KBM-7 (cell line): ENCODE results near the gene SMG7.

Source experiments
- DNase-seq: peaks from one replicate; pipeline ENCODE4 v3.0.0-alpha.2; 2015
- in situ Hi-C: fragments of 300-500 bp; cut with MboI; formaldehyde crosslinking; loops from 2 replicates; pipeline ENCODE4 v1.14.3; 2020; ENCODE audit warnings: low sequenced_read_pairs, low pct_unique_long_range_greater_than_20kb, mixed read lengths

The SMG7 gene

DNA sequence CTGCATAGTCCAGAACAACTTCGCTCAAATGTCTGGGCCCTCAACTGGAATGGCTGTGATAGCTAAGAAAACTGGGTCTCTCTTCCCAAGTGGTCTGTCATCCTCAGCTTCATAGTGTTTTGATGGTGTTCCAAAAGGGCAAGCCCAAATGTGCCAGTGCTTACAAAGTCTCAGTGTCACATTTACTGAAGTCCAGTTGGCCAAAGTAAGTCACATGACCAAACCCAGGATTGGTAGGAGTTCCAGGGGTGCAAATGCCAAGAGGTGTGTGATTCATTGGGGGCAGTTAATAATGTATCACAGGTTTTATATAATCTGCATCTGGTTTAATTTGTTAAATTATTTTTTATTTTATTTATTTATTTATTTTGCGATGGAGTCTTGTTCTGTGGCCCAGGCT lies 24.9 kb downstream of the SMG7 start:
- in situ Hi-C loops, result no loop called here
- no peak for DNase-seq

DNA sequence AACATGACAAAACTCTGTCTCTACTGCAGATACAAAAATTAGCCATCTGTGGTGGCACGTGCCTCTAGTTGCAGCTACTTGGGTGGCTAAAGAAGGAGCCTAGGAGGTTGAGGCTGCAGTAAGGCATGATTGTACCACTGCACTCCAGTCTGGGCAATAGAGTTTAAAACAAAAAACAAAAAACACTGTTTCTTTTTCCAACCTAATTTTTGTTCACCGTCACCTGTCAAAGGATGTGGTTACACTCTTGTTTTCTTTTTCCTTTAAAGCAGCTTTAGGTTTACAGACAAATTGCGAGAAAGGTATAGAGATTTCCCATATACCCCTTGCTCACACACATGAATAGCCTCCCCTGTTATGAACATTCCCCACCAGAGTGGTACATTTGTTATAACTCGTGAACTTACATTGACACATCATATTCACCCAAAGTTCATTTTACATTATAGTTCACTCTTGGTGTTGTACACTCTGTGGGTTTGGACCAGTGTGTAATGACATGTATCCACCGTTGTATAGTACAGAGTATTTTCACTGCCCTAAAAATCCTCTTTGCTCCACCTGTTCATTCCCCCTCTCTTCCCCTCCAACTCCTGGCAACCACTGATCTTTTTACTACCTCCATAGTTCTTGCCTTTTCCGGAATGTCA lies 26.2 kb downstream of the SMG7 start:
- no peak for DNase-seq
- in situ Hi-C loops, result no loop called here

DNA sequence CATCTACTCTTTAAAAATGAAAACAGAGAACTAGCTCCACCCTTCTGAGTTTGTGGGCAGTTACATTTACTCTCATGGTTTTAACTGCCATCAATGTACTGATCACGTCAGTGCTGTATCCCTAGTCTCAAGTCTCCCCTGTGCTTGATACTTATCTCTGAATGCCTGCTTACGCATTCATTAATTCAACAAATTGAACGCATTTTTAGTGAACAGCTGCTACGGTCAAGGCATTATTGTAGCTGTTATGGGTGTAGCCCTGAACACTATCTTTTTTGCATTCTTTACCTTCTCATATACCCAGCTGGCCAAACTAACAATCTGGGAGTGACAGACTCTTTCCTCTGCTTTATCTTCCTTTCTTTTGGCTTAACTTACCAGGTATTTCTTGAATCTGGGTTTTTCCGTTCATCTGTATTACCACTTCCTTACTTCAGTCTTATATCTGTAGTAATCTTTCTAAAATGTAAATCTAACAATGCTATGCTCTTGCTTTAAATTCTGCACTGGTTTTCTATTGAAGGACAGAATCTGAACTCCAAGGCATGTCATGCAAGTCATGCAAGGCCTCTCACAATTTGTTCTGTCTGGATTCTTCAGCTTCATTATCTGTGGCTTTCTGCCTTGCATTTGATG lies 33.3 kb downstream of the SMG7 start:
- in situ Hi-C loops, result no loop called here
- DNase-seq, result no peak

DNA sequence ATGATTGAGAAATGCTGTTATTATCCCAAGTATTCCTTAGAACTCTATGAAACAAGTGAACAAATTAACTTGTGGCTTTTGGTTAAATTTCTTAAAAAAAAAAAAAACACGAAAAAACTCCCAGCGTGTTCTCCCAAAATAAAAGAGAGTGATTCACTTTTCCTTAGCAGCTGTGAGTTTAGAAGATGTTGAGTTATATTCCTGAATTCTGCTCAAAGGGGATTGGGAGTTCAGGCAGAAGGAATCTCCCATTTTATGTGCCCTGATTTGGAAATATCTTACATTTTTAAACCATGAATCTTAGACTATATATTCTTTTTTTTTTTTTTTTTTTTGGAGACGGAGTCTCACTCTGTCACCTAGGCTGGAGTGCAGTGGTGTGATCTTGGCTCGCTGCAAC lies 34.3 kb downstream of the SMG7 start:
- no peak for DNase-seq
- in situ Hi-C loops, result no loop called here

DNA sequence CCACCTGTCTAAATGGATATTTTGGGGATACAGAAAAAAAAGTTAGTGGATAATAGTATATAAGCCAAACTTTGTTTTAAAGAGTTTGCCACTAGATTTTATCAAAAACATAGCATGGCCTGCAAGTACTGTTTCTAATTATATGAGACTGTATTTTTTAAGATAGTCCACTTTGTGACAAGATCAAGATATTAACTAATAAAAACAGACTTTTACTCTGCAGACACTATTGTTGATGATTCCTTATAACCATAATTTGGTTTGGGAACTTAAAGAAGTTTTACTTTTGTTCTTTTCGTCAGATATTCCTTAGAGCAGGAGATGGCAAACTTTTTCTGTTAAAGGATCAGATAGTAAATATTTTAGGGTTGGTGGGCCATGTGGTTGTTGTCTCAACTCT lies 36.4 kb downstream of the SMG7 start:
- DNase-seq, result no peak
- in situ Hi-C loops, result no loop called here

DNA sequence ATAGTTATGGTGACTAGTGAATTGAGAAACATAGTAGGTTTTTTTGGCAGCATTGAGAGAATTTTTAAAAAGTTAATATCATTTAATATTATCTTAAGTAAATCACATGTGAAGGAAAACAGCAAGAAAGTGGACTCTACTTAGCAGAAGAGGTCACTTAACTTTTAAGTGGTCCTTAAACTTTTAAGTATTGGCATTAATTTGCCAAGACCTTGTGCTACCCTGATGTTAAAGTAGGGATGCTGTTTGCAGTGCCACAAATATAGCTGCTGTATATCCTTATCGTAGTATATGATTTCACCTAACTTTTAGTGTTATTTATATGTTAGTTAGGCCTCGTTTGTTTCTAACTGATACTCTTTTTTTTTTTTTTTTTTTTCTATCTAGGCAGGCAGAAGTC lies 40.2 kb downstream of the SMG7 start:
- DNase-seq, result no peak
- in situ Hi-C loops, result no loop called here

DNA sequence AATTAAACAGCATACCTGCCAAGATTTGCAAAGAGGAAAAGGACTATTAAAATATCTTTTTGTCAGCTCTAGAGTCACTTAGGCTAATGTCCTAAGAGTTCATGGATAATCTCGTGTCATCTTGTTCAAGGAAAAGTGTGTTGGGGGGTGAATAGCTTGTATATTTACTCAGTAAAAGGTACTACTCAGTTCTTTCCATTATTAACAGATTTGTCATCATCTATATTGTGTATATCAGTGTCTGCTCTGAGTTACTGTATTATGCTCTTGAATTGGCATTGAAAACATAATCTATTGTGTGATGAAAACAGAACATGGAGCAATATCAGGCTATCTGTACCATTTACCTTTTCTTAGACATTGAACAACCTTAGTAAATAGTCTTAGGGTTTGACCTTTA lies 41.9 kb downstream of the SMG7 start:
- in situ Hi-C loops, result no loop called here
- DNase-seq, result no peak

DNA sequence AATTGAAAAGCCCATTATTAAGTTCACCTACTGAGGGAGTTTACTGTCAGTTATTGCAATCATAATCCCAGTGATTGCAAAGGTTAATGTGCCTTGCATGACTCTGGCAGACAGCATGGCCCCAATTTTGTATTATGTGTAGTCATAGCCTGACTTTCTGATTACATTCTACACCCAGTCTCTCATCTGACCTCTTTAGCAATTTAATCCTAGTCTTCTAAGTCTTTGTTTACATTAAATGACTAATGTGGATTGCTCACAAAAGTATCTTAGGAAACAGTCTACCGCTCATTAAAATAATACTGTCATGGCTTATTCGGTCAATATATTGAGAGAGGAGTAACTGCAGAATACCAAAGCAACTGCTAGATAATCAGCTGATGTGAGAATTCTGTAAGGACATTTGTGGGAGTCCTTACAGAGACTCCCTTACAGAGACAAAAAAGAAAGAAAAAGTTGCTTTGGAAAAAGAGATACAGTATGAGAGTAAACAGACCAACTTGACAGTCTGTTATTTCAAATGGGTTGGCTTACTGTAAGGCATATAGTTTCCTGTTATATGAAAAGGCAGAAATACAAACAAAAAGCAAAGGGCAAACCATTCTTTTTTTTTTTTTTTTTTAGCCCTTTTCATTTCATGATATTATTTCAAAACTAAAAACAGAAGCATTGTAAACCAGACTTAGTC lies 42.8 kb downstream of the SMG7 start:
- DNase-seq, result no peak
- in situ Hi-C loops, result no loop called here

DNA sequence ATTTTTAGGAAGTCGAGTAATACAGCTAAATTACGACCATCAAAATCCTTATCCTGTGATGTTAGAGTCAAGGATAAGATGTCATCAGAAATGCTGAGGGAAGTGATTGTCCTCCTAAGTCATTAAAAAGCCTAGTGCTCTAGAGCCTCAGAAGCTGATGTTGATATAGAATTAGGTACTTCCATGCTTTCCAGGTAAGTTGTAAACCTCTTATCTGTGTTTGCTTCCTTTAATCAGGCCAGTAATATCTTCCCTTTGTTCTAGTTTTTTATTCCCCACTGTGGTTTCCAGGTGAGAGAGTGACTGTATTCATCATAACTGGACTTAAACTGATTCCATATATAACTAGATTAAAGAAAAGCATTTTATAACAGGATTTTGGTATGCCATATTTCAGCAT lies 44.4 kb downstream of the SMG7 start:
- no peak for DNase-seq

DNA sequence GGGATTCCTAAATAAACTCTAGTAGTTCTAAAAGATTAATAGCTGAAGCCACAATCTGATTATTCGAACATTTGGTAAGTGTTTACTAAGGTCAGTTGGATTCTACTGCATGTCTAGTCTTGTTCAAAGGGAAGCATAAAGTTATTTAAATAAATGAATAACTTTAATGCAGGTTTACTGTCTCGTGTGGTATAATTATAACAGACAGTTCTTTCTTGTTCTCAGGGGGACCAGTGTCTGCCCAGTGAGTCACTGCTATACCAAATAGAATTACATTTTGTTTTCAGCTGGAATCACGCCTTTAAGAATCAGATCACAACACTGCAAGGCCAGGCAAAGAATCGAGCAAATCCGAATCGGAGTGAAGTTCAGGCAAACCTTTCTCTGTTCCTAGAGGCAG lies 45.1 kb downstream of the SMG7 start:
- no peak for DNase-seq
- in situ Hi-C loops, result no loop called here

More for the DNA sequence above, 44.4 kb downstream of the SMG7 start:
- in situ Hi-C loops, result no loop called here

DNA sequence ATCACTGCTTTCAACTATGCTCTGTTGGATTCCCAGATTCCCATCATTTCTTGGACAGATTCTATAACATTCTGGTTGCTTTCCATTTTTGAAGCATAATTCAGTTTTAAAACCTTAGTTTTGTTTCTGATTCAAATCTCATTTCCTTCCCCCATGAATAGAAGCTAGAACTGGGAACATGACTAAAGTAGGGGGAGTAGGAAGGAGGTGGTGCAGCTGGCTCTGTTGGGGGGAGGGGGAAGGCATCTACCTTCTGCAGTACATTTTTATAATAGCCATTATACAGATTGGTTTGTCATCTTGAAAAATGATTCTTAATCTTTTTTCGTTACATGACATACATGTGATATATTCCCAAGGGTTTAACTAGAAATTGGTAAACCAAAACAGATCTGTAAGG lies 48.1 kb downstream of the SMG7 start:
- no peak for DNase-seq
- in situ Hi-C loops, result no loop called here

DNA sequence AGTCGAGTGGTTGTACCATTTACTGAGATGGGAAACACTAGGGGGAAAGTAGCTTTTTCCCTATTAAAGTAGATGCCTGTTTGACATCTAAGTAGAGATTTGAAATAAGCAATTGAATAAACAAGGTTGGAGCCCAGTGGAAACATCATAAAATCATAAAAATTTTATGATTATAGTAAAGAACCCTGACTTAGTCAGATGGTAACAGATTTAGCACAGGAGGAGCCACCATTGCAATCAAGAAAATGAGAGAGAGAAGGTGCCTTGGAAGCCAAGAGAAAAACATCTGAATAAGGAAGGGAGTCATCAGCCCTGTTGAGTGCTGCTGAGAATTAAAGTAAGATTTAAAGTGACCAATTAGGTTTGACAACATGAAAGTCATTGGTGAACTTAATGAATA lies 49.8 kb downstream of the SMG7 start:
- in situ Hi-C loops, result no loop called here
- no peak for DNase-seq

DNA sequence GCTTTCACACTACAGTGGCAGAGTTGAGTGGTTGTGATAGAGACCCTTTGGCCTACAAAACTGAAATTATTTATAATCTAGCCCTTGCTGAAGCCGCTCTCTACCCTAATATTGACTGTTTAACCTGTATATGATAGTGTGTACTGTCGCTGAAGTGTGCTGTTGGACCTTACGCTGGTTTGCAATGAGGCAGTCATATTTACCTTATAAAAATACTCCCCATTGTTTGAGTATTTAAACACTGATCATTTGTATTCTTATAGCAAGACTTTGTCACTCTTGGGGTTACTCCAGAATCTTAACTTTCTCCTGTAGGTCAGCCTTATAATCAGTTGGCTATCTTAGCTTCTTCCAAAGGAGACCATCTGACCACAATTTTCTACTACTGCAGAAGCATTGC lies 56.3 kb downstream of the SMG7 start:
- no peak for DNase-seq
- in situ Hi-C loops, result no loop called here

DNA sequence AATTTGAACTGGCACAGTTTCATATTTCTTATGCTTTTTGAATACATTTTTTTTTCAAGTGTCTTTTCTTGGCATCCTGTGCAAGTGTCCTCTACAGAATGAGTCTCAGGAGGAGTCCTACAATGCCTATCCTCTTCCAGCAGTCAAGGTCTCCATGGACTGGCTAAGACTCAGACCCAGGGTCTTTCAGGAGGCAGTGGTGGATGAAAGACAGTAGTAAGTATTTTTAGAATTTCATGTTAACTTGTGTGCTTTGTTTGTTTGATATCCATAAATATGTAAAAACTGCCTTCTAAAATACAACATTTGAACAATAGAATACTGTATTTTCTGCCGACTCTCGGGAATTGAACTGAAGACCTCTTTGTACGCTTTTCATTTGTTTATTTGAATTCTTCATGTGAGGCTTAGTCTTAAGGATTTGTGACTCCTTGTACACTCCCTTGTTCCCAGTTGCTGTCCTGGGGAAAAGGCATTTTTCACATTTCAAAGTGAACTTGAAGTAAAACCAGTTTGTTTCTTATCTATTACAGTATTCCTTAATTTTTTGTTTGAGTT lies 61.4 kb downstream of the SMG7 start:
- in situ Hi-C loops, result no loop called here
- no peak for DNase-seq

DNA sequence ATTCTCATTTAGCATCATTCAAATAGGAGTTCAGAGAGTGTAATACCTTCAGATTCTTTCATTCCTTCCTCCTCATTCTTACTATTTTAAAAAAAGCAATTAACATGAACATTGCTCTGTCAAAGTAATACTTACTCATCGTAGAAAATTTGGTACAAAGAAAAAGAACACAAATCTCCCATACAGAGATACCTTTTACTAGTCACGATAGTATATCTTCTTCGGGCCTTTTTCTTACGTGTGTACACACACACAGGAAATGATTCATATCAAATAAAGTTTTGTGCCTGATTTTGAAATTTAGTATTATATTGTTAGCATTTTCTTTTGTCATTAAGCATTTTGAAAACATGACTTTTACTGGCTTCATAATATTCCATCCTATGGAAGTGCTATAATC lies 65.1 kb downstream of the SMG7 start:
- no peak for DNase-seq

DNA sequence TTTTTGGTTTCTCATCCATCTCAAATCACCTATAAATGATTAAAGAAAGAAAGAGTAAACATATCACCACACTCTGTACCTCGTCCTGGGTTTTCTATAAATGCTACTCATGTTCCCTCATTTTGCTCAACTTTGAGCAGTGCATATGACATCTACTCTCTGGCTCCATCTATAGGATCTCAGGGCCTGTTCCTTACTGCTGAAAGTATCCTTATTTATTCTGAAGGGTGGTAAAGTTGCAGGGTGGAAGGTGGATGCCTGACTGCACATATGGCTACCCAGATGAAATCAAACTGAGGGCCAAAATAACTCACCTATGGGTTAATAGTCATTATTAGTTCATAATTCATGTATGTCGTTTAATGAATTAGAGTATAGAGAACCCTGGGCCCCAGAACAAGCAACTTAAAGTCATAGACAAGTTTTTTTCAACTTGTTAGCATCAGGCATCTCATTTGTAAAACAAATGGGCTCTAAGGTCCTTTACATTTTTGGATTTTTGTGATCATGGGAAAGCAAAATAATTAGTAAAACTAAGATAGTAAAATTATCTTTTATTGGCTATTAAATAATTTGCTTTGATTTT lies 71.4 kb downstream of the SMG7 start:
- in situ Hi-C loops, result no loop called here
- DNase-seq, result peak; percentile 63

More for the DNA sequence above, 65.1 kb downstream of the SMG7 start:
- in situ Hi-C loops, result no loop called here

DNA sequence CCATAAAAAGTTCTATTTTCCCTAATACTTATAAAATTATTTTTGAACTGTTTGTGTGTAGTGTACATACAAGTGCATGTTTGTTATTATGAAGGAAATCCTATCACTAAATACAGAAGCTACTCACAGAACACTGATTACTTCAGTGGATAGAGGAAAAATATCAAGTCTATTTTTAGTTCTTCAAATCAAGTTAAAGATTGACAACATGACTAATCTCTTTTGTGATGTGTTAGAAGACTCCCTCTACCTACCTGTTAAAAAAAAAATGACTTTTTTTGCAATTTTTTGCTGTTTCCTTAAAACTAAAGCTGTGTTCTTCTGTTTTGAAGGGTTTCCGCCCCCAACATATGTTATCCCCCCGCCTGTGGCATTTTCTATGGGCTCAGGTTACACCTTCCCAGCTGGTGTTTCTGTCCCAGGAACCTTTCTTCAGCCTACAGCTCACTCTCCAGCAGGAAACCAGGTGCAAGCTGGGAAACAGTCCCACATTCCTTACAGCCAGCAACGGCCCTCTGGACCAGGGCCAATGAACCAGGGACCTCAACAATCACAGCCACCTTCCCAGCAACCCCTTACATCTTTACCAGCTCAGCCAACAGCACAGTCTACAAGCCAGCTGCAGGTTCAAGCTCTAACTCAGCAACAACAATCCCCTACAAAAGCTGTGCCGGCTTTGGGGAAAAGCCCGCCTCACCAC lies 72.4 kb downstream of the SMG7 start:
- DNase-seq, result no peak
- in situ Hi-C loops, result no loop called here

DNA sequence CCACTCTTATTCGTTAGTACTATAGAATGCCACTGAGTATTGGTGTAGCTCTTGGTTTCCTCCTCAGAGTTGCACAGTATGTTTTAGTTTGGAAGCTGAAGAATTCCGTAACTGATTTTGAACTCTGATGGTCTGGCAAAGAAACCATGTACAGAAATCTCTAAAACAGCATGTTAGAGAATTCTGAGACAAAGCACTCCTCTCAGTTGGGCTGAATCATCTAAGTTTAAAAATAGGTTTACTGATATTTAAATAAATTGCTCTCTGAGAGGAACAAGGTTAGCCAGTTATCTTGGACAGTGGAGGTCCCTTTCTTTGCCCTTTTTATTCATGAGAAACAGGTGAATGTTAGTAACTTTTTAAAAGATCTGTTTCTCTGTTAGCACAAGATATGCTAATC lies 74.1 kb downstream of the SMG7 start:
- in situ Hi-C loops, result no loop called here
- DNase-seq, result no peak

DNA sequence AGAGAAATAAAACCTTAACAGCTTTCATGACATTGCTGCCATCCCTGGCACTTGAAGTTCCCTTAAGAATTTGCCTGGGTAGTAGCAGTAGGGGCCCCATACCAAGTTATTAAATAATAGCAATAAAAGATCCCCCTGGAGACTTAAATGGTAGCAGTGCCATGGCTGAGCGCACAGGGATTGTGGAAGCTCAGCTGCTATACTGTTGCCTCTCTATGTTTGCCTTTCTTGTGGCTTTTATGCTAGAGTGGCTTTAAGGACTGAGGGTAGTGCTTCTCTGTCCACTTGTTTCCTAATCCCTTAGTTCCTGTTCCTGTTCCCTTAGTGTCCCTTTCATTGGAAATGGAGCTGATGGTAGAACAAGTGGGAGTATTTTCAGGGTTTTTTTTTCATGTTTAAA lies 75.8 kb downstream of the SMG7 start:
- in situ Hi-C loops, result no loop called here

DNA sequence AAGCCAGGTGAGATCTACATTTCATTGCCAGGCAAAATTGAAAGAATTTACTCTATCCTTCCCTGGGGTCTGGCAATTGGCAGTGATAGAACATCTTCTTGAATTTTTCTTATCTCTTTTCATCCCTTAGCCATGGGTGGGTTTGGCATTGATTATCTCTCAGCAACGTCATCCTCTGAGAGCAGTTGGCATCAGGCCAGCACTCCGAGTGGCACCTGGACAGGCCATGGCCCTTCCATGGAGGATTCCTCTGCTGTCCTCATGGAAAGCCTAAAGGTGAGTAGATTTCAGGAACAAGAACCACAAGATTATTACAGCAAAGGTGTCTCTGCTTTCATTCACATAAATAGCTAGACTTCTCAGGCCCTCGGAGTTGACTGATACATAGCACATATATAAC lies 78.6 kb downstream of the SMG7 start:
- in situ Hi-C loops, result no loop called here
- no peak for DNase-seq

More for the DNA sequence above, 75.8 kb downstream of the SMG7 start:
- DNase-seq, result peak; percentile 62
